Thymus (tissue), 11 donors: ENCODE data around the gene CD47. TPM values are rescaled to one million over a fixed set of nuclear protein-coding genes. Genes with fewer than 3 reads are reported as not detected.

Experiments used
- DNase-seq, 9 donors: peaks; one replicate each; pipeline ENCODE4 v3.0.0-alpha.2; 2013; ENCODE audit warnings: low spot score in 9 of 9, low read depth in 6 of 9, missing footprints in 1 of 9
- H3K27ac ChIP-seq, 2 donors: one replicate each; pipeline ENCODE4 v1.5.1; 2013; ENCODE audit warnings: control low read depth in 1 of 2, low read depth in 1 of 2, low read length in 1 of 2, mild to moderate bottlenecking in 1 of 2, moderate library complexity in 1 of 2
- H3K27me3 ChIP-seq, 2 donors: one replicate each; pipeline ENCODE4 v1.5.1; 2013; ENCODE audit warnings: low read length in 1 of 2; ENCODE audit not compliant: control insufficient read depth in 2 of 2, insufficient read depth in 1 of 2
- H3K36me3 ChIP-seq, 2 donors: one replicate each; pipeline ENCODE4 v1.5.1; 2013; ENCODE audit warnings: low read length in 1 of 2, mild to moderate bottlenecking in 1 of 2, moderate library complexity in 1 of 2; ENCODE audit not compliant: control insufficient read depth in 2 of 2, insufficient read depth in 2 of 2
- H3K4me1 ChIP-seq, 2 donors: one replicate each; pipeline ENCODE4 v1.5.1; 2013; ENCODE audit warnings: low read length in 2 of 2; ENCODE audit not compliant: control insufficient read depth in 2 of 2, insufficient read depth in 2 of 2
- H3K4me3 ChIP-seq, 2 donors: one replicate each; pipeline ENCODE4 v1.5.1; 2013; ENCODE audit warnings: low read length in 2 of 2, control low read depth in 1 of 2, mild to moderate bottlenecking in 1 of 2
- H3K9me3 ChIP-seq, 2 donors: one replicate each; pipeline ENCODE4 v1.5.1; 2013; ENCODE audit warnings: low read length in 1 of 2, mild to moderate bottlenecking in 1 of 2; ENCODE audit not compliant: control insufficient read depth in 2 of 2, insufficient read depth in 1 of 2
- whole genome bisulfite sequencing: extraction: QIAGEN DNeasy Blood & Tissue Kit; methylation state at CpG from one replicate; pipeline ENCODE4 v1.1.7; 2013; 5-methylcytosine and 5-hydroxymethylcytosine counted together
- polyA plus RNA-seq: library from polyadenylated mRNA; stranded (reverse); fragments of 200-250 nt; gene quantifications from one replicate; pipeline ENCODE4 v1.2.3, GENCODE V29; 2013
- total RNA-seq: library from RNA; stranded (reverse); fragments of 120-200 nt; gene quantifications from one replicate; pipeline ENCODE4 v1.2.4, GENCODE V29; 2013
- donor health status: healthy.

Gene CD47
- total and polyA plus RNA-seq, 2 donors, result 65.8 to 103 TPM

GRCh38 chr3:108088697-108089096, 2.1 kb downstream of the CD47 start:
- Histone ChIP-seq H3K4me3 (peak overlapping the region; percentile 41 to 91), H3K4me1 (peaks cover 16 to 35% of the 10 kb centered on the region in 2 donors), H3K36me3 (peaks cover 0 to 15% of the 10 kb centered on the region in 2 donors), H3K9me3 (peaks cover 0 to 4% of the 10 kb centered on the region in 2 donors), H3K27ac (peak overlapping the region in 1 of 2 donors; percentile 58), H3K27me3 (no peaks in the 10 kb centered on the region)
- 3% methylated on average over 2 of the region's 2 CpGs for WGBS
- DNase-seq, result peak in 3 of 9 donors; percentile 35 to 61 (median 38)

- Histone ChIP-seq H3K36me3 (peaks cover 0 to 15% of the 10 kb centered on the region in 2 donors), H3K27me3 (no peaks in the 10 kb centered on the region), H3K4me3 (peak overlapping the region in 1 of 2 donors; percentile 23), H3K4me1 (peaks cover 16 to 29% of the 10 kb centered on the region in 2 donors), H3K27ac (no peak overlapping the region), H3K9me3 (peaks cover 0 to 4% of the 10 kb centered on the region in 2 donors)
- DNase-seq, result peak in 1 of 9 donors; percentile 18
- 55% methylated on average over 4 of the region's 4 CpGs for WGBS
These were observed 2.7 kb downstream of the CD47 start for GRCh38 chr3:108088146-108088545.

DNA sequence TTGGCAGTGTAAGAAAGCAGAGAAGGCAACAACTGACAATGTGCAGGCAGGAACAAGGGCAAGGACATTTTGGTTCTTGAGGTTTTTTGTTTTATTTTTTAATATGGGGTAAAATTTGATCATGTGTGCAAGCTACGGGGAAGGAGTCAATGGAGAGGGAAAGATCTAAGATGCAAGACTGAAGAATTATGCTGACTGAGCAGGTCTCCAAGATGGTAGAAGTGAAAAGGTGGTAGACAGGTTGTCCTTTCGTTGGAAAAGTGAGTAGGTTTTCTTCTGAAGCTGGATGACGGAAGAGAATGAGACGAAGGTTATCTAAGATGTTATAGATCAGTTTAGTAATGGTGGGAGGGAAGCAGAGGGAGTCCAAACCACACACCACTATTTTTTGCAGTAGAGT, 4.2 kb downstream of the CD47 start:
- H3K27ac ChIP-seq, result no peak overlapping the region
- no peak for DNase-seq
- no peak overlapping the region for H3K4me3 ChIP-seq
- peaks cover 0 to 4% of the 10 kb centered on the region in 2 donors for H3K9me3 ChIP-seq
- H3K36me3 ChIP-seq, result peaks cover 0 to 15% of the 10 kb centered on the region in 2 donors
- WGBS, result 79% methylated on average over 4 of the region's 4 CpGs
- no peaks in the 10 kb centered on the region for H3K27me3 ChIP-seq
- H3K4me1 ChIP-seq, result peaks cover 16 to 18% of the 10 kb centered on the region in 2 donors

DNA sequence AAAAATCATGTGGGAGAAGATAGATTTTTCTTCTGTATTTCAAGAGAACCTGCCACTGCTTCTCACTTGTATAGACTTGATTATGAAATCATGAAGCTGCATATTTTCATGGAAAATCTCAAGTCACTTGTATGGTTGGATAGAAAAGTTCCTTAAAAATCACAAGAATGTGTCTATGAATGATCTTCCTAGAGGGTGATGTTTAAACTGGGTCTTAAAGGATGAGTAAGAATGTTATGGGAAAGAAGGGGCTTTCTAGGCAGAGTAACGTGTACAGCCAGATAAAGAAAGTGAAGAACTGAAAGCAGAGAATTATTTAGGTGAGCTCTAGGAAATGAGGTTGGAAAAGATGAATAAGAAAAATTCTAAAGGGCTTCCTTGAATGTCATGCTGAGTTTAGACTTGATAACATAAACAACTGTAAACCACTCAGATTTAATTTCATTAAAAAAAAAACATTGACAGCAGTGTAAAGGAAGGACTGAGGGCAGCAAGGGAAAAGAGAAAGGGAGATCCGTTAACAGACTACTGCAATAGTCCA, 5.0 kb downstream of the CD47 start:
- H3K4me1 ChIP-seq, result peaks cover 11 to 15% of the 10 kb centered on the region in 2 donors
- H3K27ac ChIP-seq, result no peak overlapping the region
- DNase-seq, result no peak
- H3K36me3 ChIP-seq, result peaks cover 0 to 15% of the 10 kb centered on the region in 2 donors
- no peak overlapping the region for H3K4me3 ChIP-seq
- WGBS, result 68% methylated on average over 2 of the region's 2 CpGs
- H3K27me3 ChIP-seq, result no peaks in the 10 kb centered on the region
- H3K9me3 ChIP-seq, result no peaks in the 10 kb centered on the region

DNA sequence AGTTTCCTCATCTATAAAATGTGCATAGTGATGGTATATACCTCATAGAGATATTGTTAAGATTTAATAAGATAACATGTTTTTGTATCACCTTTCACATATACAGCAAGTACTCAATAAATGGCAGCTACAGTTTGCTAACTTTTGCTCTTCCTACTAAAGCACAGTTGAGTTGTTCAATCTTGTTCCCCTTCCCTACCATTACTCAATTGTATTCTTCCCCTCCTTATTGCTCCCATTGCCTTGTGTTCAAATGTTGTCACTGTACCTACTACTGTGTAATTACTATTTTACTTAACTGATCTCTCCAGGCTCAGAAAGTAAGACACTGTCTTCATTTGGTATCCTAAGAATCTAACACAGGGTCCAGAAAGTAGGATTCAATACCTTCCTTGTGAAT, 5.5 kb downstream of the CD47 start:
- no peak for DNase-seq
- Histone ChIP-seq H3K4me1 (peaks cover 11 to 15% of the 10 kb centered on the region in 2 donors), H3K27me3 (no peaks in the 10 kb centered on the region), H3K27ac (no peak overlapping the region), H3K36me3 (peaks cover 0 to 15% of the 10 kb centered on the region in 2 donors), H3K9me3 (no peaks in the 10 kb centered on the region), H3K4me3 (no peak overlapping the region)

DNA sequence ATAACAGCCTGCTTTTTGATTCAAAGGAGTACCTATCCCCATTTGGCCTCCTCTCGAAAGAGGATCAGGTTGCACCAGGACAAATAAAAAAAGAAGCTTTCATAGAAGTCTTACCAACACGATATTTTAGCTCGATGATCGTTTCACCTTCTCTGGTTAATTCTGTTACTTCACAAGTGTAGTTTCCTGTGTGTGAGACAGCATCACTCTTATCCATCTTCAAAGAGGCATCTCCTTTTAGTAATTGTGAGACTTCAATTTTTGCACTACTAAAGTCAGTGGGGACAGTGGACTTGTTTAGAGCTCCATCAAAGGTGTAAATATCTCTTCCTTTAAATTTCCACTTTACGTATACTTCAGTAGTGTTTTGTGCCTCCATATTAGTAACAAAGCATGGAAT, 11.0 kb downstream of the CD47 start:
- Histone ChIP-seq H3K4me3 (no peak overlapping the region), H3K4me1 (peaks cover 0 to 11% of the 10 kb centered on the region in 2 donors), H3K27me3 (no peaks in the 10 kb centered on the region), H3K27ac (no peak overlapping the region), H3K36me3 (peaks cover 0 to 36% of the 10 kb centered on the region in 2 donors), H3K9me3 (no peaks in the 10 kb centered on the region)
- peak in 1 of 9 donors; percentile 33 for DNase-seq
- WGBS, result 53% methylated on average over 5 of the region's 5 CpGs

DNA sequence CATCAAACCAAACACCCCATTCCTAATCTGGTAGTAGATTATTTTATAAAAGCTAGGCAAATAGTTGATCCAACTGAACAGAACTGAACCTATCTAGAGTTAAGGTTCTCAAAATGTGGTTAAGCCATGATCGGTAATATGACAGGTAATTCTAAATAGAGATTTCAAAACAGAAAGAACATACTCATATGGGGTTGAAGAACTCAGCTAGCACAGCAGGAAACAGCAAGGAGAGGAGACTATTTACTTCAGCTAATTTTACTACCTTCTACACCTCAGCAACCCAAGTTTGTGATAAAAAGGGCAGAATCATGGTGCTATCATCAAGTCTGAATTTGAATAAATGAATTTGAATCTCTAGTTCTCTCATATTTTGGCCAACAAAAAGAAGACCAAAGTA, 11.8 kb downstream of the CD47 start:
- no peak overlapping the region for H3K27ac ChIP-seq
- peaks cover 0 to 4% of the 10 kb centered on the region in 2 donors for H3K4me1 ChIP-seq
- WGBS, result 85% methylated on average over 1 of the region's 1 CpG
- no peaks in the 10 kb centered on the region for H3K9me3 ChIP-seq
- H3K4me3 ChIP-seq, result no peak overlapping the region
- no peaks in the 10 kb centered on the region for H3K27me3 ChIP-seq
- DNase-seq, result no peak
- H3K36me3 ChIP-seq, result peaks cover 0 to 34% of the 10 kb centered on the region in 2 donors

- H3K27ac ChIP-seq, result no peak overlapping the region
- H3K27me3 ChIP-seq, result no peaks in the 10 kb centered on the region
- peaks cover 0 to 48% of the 10 kb centered on the region in 2 donors for H3K36me3 ChIP-seq
- 99% methylated on average over 2 of the region's 2 CpGs for WGBS
- no peak overlapping the region for H3K4me3 ChIP-seq
- DNase-seq, result no peak
- no peaks in the 10 kb centered on the region for H3K9me3 ChIP-seq
- no peaks in the 10 kb centered on the region for H3K4me1 ChIP-seq
These were observed 14.3 kb downstream of the CD47 start for GRCh38 chr3:108076564-108076963.

DNA sequence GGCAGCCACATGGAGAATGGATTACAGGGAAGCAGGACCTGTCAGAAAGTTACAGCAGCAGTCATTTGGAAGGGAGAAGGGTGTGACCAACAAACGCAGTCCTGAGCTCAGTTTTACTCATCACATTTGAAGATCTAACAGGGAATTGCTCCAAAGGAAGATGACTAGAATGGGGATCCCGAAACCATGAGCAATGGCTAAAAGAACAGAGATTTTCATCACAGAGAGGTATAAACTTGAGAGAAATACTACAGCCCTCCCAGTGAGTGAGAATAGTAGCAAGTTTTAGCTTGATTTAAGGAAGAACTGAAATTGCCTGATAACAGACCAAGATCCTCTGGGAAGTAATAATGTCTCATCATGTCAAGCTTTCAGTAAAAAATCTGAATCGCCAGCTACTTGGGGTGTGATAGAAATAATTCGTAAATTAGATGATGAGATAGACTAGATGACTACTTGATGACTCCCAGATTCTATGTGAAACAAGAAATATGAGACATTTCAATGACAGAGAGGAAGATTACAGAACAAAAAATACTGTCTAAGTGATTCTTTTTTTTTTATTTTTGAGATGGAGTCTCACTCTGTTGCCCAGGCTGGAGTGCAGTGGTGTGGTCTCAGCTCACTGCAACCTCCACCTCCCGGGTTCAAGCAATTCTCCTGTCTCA, 16.9 kb downstream of the CD47 start:
- 93% methylated on average over 5 of the region's 5 CpGs for WGBS
- no peaks in the 10 kb centered on the region for H3K4me1 ChIP-seq
- H3K27me3 ChIP-seq, result no peaks in the 10 kb centered on the region

More for the DNA sequence above, 16.9 kb downstream of the CD47 start:
- DNase-seq, result no peak
- Histone ChIP-seq H3K4me3 (no peak overlapping the region), H3K36me3 (peaks cover 0 to 55% of the 10 kb centered on the region in 2 donors), H3K27ac (no peak overlapping the region), H3K9me3 (no peaks in the 10 kb centered on the region)
